Liver (tissue), 9 donors: ENCODE results near the gene MCFD2. TPM values are rescaled to one million over a fixed set of nuclear protein-coding genes. Genes with fewer than 3 reads are reported as not detected.

Experiments used
- DNase-seq: peaks from one replicate; pipeline ENCODE4 v3.0.0-alpha.2; 2017; ENCODE audit warnings: low spot score
- H3K27ac ChIP-seq, 2 donors: one replicate each; pipeline ENCODE4 v1.7.0; 2013; ENCODE audit warnings: inconsistent platforms in 2 of 2, low read length in 2 of 2, control low read depth in 1 of 2, low read depth in 1 of 2, mild to moderate bottlenecking in 1 of 2
- H3K27me3 ChIP-seq, 4 donors: one replicate each; pipeline versions ENCODE4 v1.6.1 to v1.7.0; 2013; ENCODE audit warnings: low read length in 3 of 4, inconsistent platforms in 1 of 4, mild to moderate bottlenecking in 1 of 4, moderate library complexity in 1 of 4; ENCODE audit not compliant: control insufficient read depth in 4 of 4, insufficient read depth in 4 of 4
- H3K36me3 ChIP-seq, 4 donors: one replicate each; pipeline versions ENCODE4 v1.6.1 to v1.7.0; 2013; ENCODE audit warnings: low read length in 3 of 4, mild to moderate bottlenecking in 3 of 4, low read depth in 1 of 4, moderate library complexity in 1 of 4; ENCODE audit not compliant: control insufficient read depth in 4 of 4, insufficient read depth in 3 of 4
- H3K4me1 ChIP-seq, 4 donors: one replicate each; pipeline versions ENCODE4 v1.6.1 to v1.7.0; 2013; ENCODE audit warnings: low read length in 3 of 4, mild to moderate bottlenecking in 3 of 4, moderate library complexity in 1 of 4; ENCODE audit not compliant: control insufficient read depth in 4 of 4, insufficient read depth in 4 of 4
- H3K4me3 ChIP-seq, 3 donors: one replicate each; pipeline versions ENCODE4 v1.6.1 to v1.7.0; 2013; ENCODE audit warnings: low read length in 3 of 3, control low read depth in 1 of 3, low read depth in 1 of 3, mild to moderate bottlenecking in 1 of 3
- H3K9ac ChIP-seq, 2 donors: one replicate each; pipeline ENCODE4 v1.7.0; 2013; ENCODE audit warnings: low read length in 2 of 2, mild to moderate bottlenecking in 2 of 2, moderate library complexity in 2 of 2, control low read depth in 1 of 2, low read depth in 1 of 2
- H3K9me3 ChIP-seq, 4 donors: one replicate each; pipeline versions ENCODE4 v1.6.1 to v1.7.0; 2013; ENCODE audit warnings: low read length in 3 of 4; ENCODE audit not compliant: control insufficient read depth in 4 of 4
- EGR1 ChIP-seq, 2 donors: IDR thresholded peaks; 2 replicates each; pipeline ENCODE4 v1.6.1; 2016 to 2018; ENCODE audit warnings: antibody characterized with exemption in 2 of 2, low read depth in 2 of 2
- FOXA2 ChIP-seq: IDR thresholded peaks from 2 replicates; pipeline ENCODE4 v1.6.1; 2016; ENCODE audit warnings: antibody characterized with exemption
- HNF4A ChIP-seq, 2 donors: conservative IDR thresholded peaks; 2 replicates each; pipeline ENCODE4 v1.6.1; 2016; ENCODE audit warnings: antibody characterized with exemption in 2 of 2, mild to moderate bottlenecking in 2 of 2
- HNF4G ChIP-seq: IDR thresholded peaks from 2 replicates; pipeline ENCODE4 v1.6.1; 2016; ENCODE audit warnings: antibody characterized with exemption
- NR2F2 ChIP-seq: IDR thresholded peaks from 2 replicates; pipeline ENCODE4 v1.6.1; 2016; ENCODE audit warnings: antibody characterized with exemption
- RAD21 ChIP-seq, 2 donors: IDR thresholded peaks; 2 replicates each; pipeline ENCODE4 v1.6.1; 2016; ENCODE audit warnings: antibody characterized with exemption in 2 of 2, mild to moderate bottlenecking in 2 of 2
- RXRA ChIP-seq, 2 donors: IDR thresholded peaks; 2 replicates each; pipeline ENCODE4 v1.6.1; 2017 to 2018; ENCODE audit warnings: antibody characterized with exemption in 2 of 2, mild to moderate bottlenecking in 1 of 2
- SP1 ChIP-seq: IDR thresholded peaks from 2 replicates; pipeline ENCODE4 v1.6.1; 2018; ENCODE audit warnings: antibody characterized with exemption, mild to moderate bottlenecking
- TAF1 ChIP-seq: conservative IDR thresholded peaks from 2 replicates; pipeline ENCODE4 v1.6.1; 2016; ENCODE audit warnings: antibody characterized with exemption, mild to moderate bottlenecking
- YY1 ChIP-seq: IDR thresholded peaks from 2 replicates; pipeline ENCODE4 v1.6.1; 2016; ENCODE audit warnings: antibody characterized with exemption, mild to moderate bottlenecking
- WGBS: extraction: QIAGEN DNeasy Blood & Tissue Kit; methylation state at CpG from one replicate; pipeline ENCODE4 v1.1.7; 2013; 5-methylcytosine and 5-hydroxymethylcytosine counted together
- polyA plus RNA-seq, 2 donors: library from polyadenylated mRNA; stranded (reverse) in 1 of 2; unstranded in 1 of 2; fragments of 200-250 nt in 1 of 2; fragments of >200 nt in 1 of 2; fragmentation: Nextera tagmentation in 1 of 2; extraction: Ambion mirVana in 1 of 2; gene quantifications; one replicate each; pipeline versions ENCODE4 v1.2.1 to v1.2.3, GENCODE V29; 2013 to 2015
- total RNA-seq, 2 donors: library from RNA; depleted of rRNA; stranded (reverse); fragments of >200 nt; gene quantifications; one replicate each; pipeline ENCODE4 v1.2.3, GENCODE V29; 2014
- TF ChIP-seq, protein P1 (sequence below): IDR thresholded peaks from 2 replicates; pipeline ENCODE4 v1.6.1; 2016; ENCODE audit warnings: antibody characterized with exemption, mild to moderate bottlenecking
- TF ChIP-seq, protein P2 (sequence below): IDR thresholded peaks from 2 replicates; pipeline ENCODE4 v1.6.1; 2016; ENCODE audit warnings: antibody characterized with exemption
- TF ChIP-seq, protein P3 (sequence below): IDR thresholded peaks from 2 replicates; pipeline ENCODE4 v1.6.1; 2016; ENCODE audit warnings: antibody characterized with exemption
- TF ChIP-seq, protein P4 (sequence below): fragments of 150-350 bp; IDR thresholded peaks from 2 replicates; pipeline ENCODE4 v1.5.1; 2017; ENCODE audit warnings: improper control_type of control experiment, low read depth, low read length; ENCODE audit not compliant: missing input control
- donor health status: healthy.
- donor health status: healthy.
- donor health status: healthy.
- donor health status: healthy.
- donor health status: healthy.

MCFD2 gene
- total and polyA plus RNA-seq, 4 donors: 81.8 to 148 (median 129) TPM

DNA sequence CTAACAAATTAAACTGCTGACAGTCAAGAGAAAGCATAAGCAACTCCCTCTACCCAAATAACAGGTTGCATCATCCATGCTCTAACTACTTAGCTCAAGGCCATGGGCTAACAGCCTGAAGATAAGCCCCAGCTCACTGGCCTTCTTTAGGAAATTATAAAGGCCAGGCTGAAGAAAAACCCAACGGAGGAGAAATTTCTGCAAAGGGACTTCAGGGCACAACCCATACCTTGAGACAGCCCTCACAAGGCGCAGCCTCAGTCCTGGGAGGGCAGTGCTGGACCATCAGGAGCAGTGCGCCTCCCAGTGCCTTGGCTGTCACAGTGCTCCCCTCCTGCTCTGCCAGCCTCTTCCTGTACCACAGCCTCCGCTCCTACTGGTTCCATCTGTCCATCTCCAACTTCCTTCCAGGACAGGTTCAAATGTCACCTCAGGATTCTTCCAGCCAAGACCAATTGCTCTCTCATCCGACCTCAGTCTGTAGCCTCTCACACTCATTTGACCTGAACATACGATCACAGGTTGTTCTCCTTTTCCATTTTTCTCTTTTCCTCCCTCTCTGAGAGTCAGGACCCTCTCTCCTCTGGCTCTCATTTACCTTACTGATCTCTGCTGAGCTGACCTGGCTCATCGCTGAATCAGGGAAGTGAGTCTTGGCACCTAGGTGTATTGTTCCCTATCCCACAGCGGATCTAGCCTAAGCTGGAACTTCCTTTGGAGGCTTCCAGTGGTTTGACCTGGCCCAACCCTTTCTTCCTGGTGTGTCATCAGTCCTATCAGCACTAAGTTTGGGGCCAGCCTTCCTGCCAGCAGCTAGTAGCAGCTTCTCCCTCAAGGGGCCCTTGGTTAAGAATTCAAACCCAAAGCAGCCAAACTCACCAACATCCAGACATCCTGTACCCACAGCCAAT is 1.9 kb downstream of the MCFD2 start:
- WGBS: 71% methylated on average over 8 of the region's 8 CpGs
- peaks cover 4 to 35% (median 21%) of the 10 kb centered on the region in 4 donors for H3K4me1 ChIP-seq
- TF ChIP-seq SP1 (no peak), EGR1 (IDR thresholded peaks at IDR 0.05; ENCODE audit: low read depth in 2 of 2) (no peak), YY1 (no peak), TAF1 (peak; percentile 10), RXRA (IDR thresholded peaks at IDR 0.05) (peak; percentile 26 to 32), NR2F2 (no peak), RAD21 (IDR thresholded peaks at IDR 0.05) (no peak), HNF4G (no peak), HNF4A (conservative IDR thresholded peaks at IDR 0.05) (peak in 1 of 2 donors; percentile 30), FOXA2 (no peak)
- TF ChIP-seq, protein P1, sequence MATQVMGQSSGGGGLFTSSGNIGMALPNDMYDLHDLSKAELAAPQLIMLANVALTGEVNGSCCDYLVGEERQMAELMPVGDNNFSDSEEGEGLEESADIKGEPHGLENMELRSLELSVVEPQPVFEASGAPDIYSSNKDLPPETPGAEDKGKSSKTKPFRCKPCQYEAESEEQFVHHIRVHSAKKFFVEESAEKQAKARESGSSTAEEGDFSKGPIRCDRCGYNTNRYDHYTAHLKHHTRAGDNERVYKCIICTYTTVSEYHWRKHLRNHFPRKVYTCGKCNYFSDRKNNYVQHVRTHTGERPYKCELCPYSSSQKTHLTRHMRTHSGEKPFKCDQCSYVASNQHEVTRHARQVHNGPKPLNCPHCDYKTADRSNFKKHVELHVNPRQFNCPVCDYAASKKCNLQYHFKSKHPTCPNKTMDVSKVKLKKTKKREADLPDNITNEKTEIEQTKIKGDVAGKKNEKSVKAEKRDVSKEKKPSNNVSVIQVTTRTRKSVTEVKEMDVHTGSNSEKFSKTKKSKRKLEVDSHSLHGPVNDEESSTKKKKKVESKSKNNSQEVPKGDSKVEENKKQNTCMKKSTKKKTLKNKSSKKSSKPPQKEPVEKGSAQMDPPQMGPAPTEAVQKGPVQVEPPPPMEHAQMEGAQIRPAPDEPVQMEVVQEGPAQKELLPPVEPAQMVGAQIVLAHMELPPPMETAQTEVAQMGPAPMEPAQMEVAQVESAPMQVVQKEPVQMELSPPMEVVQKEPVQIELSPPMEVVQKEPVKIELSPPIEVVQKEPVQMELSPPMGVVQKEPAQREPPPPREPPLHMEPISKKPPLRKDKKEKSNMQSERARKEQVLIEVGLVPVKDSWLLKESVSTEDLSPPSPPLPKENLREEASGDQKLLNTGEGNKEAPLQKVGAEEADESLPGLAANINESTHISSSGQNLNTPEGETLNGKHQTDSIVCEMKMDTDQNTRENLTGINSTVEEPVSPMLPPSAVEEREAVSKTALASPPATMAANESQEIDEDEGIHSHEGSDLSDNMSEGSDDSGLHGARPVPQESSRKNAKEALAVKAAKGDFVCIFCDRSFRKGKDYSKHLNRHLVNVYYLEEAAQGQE: peak; percentile 34
- TF ChIP-seq, protein P2, sequence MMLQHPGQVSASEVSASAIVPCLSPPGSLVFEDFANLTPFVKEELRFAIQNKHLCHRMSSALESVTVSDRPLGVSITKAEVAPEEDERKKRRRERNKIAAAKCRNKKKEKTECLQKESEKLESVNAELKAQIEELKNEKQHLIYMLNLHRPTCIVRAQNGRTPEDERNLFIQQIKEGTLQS: peak; percentile 48
- TF ChIP-seq, protein P3, sequence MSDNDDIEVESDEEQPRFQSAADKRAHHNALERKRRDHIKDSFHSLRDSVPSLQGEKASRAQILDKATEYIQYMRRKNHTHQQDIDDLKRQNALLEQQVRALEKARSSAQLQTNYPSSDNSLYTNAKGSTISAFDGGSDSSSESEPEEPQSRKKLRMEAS: peak; percentile 42
- TF ChIP-seq, protein P4, sequence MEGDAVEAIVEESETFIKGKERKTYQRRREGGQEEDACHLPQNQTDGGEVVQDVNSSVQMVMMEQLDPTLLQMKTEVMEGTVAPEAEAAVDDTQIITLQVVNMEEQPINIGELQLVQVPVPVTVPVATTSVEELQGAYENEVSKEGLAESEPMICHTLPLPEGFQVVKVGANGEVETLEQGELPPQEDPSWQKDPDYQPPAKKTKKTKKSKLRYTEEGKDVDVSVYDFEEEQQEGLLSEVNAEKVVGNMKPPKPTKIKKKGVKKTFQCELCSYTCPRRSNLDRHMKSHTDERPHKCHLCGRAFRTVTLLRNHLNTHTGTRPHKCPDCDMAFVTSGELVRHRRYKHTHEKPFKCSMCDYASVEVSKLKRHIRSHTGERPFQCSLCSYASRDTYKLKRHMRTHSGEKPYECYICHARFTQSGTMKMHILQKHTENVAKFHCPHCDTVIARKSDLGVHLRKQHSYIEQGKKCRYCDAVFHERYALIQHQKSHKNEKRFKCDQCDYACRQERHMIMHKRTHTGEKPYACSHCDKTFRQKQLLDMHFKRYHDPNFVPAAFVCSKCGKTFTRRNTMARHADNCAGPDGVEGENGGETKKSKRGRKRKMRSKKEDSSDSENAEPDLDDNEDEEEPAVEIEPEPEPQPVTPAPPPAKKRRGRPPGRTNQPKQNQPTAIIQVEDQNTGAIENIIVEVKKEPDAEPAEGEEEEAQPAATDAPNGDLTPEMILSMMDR: no peak

GRCh38 chr2:46909771-46910419 is 5.7 kb downstream of the MCFD2 start:
- DNase-seq: no peak
- 78% methylated on average over 6 of the region's 6 CpGs for WGBS
- H3K9me3 ChIP-seq: no peaks in the 10 kb centered on the region
- H3K4me1 ChIP-seq: peaks cover 4 to 27% (median 16%) of the 10 kb centered on the region in 4 donors
- H3K4me3 ChIP-seq: no peak overlapping the region
- H3K9ac ChIP-seq: no peak overlapping the region
- no peak overlapping the region for H3K27ac ChIP-seq
- H3K36me3 ChIP-seq: peaks cover 8 to 47% (median 33%) of the 10 kb centered on the region in 4 donors
- TF ChIP-seq RAD21 (IDR thresholded peaks at IDR 0.05) (no peak), HNF4A (conservative IDR thresholded peaks at IDR 0.05) (peak; percentile 30 to 62), SP1 (peak; percentile 50), RXRA (IDR thresholded peaks at IDR 0.05) (peak; percentile 19 to 67), NR2F2 (peak; percentile 10), TAF1 (no peak), HNF4G (no peak), FOXA2 (no peak)
- TF ChIP-seq, protein P1: no peak
- no peaks in the 10 kb centered on the region for H3K27me3 ChIP-seq

More for the DNA sequence above, 1.9 kb downstream of the MCFD2 start:
- H3K9me3 ChIP-seq: no peaks in the 10 kb centered on the region
- no peak for DNase-seq
- peak overlapping the region in 1 of 2 donors; percentile 91 for H3K9ac ChIP-seq
- peak overlapping the region in 1 of 2 donors; percentile 32 for H3K27ac ChIP-seq
- H3K36me3 ChIP-seq: peaks cover 2 to 12% (median 7%) of the 10 kb centered on the region in 4 donors
- H3K27me3 ChIP-seq: no peaks in the 10 kb centered on the region
- peak overlapping the region; percentile 81 to 91 (median 89) for H3K4me3 ChIP-seq
